Thyroid gland (tissue), 4 donors: Measurements from ENCODE around the gene ICE1.

Experiments
- CTCF ChIP-seq, 6 experiments: fragments of 200-600 bp in 3 of 6; fragments of 450-650 bp in 3 of 6; sonication (generic) in 3 of 6; IDR thresholded peaks; one replicate each; pipeline ENCODE4 v1.5.1; 2016 to 2019; ENCODE audit warnings: antibody characterized with exemption in 6 of 6, mild to moderate bottlenecking in 2 of 6, inconsistent platforms in 1 of 6, moderate library complexity in 1 of 6
- POLR2A ChIP-seq, 2 donors: fragments of 450-650 bp; IDR thresholded peaks; one replicate each; pipeline ENCODE4 v1.6.1; 2017; ENCODE audit warnings: antibody characterized with exemption in 2 of 2, mild to moderate bottlenecking in 2 of 2, moderate library complexity in 1 of 2

- TF ChIP-seq CTCF (IDR thresholded peaks at IDR 0.05), result no peak
- no peak for TF ChIP-seq POLR2A (IDR thresholded peaks at IDR 0.05)
Measured at GRCh38 chr5:5523066-5523505, 100.6 kb downstream of the ICE1 start.
